HEK293 (cell line): ENCODE data around the gene TMIE.

Source experiments
- FEZF1 ChIP-seq: fragments of 450-650 bp; formaldehyde crosslinking; IDR thresholded peaks from 2 replicates; pipeline ENCODE4 v1.5.1; 2016; ENCODE audit warnings: missing biosample characterization, missing genetic modification characterization
- KLF1 ChIP-seq: fragments of 450-650 bp; formaldehyde crosslinking; IDR thresholded peaks from 2 replicates; pipeline ENCODE4 v1.5.1; 2016; ENCODE audit warnings: missing biosample characterization, missing genetic modification characterization
- SETDB1 ChIP-seq: IDR thresholded peaks from one replicate; pipeline ENCODE4 v1.6.1; 2017; ENCODE audit warnings: mild to moderate bottlenecking, low read length, moderate library complexity, mixed read lengths; ENCODE audit not compliant: insufficient read length
- ZNF311 ChIP-seq: fragments of 450-650 bp; formaldehyde crosslinking; IDR thresholded peaks from 2 replicates; pipeline ENCODE4 v1.5.1; 2017; ENCODE audit warnings: missing biosample characterization, missing genetic modification characterization, borderline replicate concordance
- ZNF37A ChIP-seq: fragments of 450-650 bp; IDR thresholded peaks from 2 replicates; pipeline ENCODE4 v1.5.1; 2018; ENCODE audit warnings: missing biosample characterization, missing genetic modification characterization
- ZNF621 ChIP-seq: fragments of 450-650 bp; formaldehyde crosslinking; IDR thresholded peaks from 2 replicates; pipeline ENCODE4 v1.5.1; 2017; ENCODE audit warnings: missing biosample characterization, missing genetic modification characterization
- ZNF768 ChIP-seq: fragments of 450-650 bp; formaldehyde crosslinking; IDR thresholded peaks from 2 replicates; pipeline ENCODE4 v1.5.1; 2018; ENCODE audit warnings: missing biosample characterization, mild to moderate bottlenecking, missing genetic modification characterization
- TF ChIP-seq, protein P1 (sequence below): fragments of 450-650 bp; formaldehyde crosslinking; IDR thresholded peaks from 2 replicates; pipeline ENCODE4 v1.5.1; 2016; ENCODE audit warnings: missing biosample characterization, missing genetic modification characterization
- TF ChIP-seq, protein P2 (sequence below): fragments of 450-650 bp; formaldehyde crosslinking; IDR thresholded peaks from 2 replicates; pipeline ENCODE4 v1.5.1; 2016; ENCODE audit warnings: missing biosample characterization, missing genetic modification characterization
- TF ChIP-seq, protein P3 (sequence below): fragments of 450-650 bp; formaldehyde crosslinking; IDR thresholded peaks from 2 replicates; pipeline ENCODE4 v1.5.1; 2016; ENCODE audit warnings: missing biosample characterization, missing genetic modification characterization, borderline replicate concordance

DNA sequence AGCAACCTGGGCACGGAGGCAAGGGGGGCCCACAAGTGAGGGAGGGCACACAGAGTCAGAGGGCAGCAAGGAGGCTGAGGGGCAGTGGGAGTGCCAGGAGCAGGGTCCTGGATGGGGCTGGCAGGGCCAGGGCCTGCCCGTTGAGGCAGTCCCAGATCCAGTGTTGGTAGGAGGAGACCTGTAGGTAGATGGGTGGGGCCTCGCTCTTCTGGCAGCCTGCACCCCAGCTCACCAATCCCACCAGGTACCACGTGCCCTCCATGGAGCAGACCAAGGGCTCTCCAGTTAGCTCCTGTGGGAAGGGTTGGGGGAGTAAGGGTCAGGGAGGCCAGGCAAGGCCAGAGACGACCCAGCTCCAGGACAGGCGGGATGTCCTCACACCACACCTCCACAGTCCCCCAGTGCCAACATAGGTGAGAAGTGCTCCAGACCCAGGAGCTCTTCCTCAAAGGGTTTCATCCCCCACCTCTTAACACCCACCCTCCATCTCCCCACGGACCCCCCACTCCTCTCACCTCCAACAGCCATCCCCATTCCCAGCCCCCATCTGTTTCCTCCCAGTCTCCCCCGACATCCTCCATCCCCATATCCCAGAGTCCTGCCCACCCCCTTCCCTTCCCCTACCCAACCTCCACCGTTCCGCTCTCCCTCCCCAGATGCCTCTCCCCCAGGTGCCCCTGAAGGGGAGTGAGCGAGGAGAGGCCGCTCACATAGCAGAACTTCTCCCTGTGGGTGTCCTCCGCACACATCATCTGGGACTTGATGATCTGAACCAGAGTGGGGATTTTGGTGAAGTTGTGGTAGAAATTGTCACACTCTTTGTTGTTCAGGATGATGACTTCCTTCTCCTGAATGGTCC is 11.2 kb downstream of the TMIE start:
- TF ChIP-seq, protein P1, sequence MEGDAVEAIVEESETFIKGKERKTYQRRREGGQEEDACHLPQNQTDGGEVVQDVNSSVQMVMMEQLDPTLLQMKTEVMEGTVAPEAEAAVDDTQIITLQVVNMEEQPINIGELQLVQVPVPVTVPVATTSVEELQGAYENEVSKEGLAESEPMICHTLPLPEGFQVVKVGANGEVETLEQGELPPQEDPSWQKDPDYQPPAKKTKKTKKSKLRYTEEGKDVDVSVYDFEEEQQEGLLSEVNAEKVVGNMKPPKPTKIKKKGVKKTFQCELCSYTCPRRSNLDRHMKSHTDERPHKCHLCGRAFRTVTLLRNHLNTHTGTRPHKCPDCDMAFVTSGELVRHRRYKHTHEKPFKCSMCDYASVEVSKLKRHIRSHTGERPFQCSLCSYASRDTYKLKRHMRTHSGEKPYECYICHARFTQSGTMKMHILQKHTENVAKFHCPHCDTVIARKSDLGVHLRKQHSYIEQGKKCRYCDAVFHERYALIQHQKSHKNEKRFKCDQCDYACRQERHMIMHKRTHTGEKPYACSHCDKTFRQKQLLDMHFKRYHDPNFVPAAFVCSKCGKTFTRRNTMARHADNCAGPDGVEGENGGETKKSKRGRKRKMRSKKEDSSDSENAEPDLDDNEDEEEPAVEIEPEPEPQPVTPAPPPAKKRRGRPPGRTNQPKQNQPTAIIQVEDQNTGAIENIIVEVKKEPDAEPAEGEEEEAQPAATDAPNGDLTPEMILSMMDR (tag by site-specific recombination) = no peak
- TF ChIP-seq SETDB1 (no peak), ZNF311 (no peak), ZNF768 (no peak), FEZF1 (tag by site-specific recombination) (no peak), ZNF37A (tag by site-specific recombination) (no peak), KLF1 (tag by site-specific recombination) (no peak), ZNF621 (tag by site-specific recombination) (no peak)
- TF ChIP-seq, protein P2, sequence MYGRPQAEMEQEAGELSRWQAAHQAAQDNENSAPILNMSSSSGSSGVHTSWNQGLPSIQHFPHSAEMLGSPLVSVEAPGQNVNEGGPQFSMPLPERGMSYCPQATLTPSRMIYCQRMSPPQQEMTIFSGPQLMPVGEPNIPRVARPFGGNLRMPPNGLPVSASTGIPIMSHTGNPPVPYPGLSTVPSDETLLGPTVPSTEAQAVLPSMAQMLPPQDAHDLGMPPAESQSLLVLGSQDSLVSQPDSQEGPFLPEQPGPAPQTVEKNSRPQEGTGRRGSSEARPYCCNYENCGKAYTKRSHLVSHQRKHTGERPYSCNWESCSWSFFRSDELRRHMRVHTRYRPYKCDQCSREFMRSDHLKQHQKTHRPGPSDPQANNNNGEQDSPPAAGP (tag by site-specific recombination) = no peak
- TF ChIP-seq, protein P3, sequence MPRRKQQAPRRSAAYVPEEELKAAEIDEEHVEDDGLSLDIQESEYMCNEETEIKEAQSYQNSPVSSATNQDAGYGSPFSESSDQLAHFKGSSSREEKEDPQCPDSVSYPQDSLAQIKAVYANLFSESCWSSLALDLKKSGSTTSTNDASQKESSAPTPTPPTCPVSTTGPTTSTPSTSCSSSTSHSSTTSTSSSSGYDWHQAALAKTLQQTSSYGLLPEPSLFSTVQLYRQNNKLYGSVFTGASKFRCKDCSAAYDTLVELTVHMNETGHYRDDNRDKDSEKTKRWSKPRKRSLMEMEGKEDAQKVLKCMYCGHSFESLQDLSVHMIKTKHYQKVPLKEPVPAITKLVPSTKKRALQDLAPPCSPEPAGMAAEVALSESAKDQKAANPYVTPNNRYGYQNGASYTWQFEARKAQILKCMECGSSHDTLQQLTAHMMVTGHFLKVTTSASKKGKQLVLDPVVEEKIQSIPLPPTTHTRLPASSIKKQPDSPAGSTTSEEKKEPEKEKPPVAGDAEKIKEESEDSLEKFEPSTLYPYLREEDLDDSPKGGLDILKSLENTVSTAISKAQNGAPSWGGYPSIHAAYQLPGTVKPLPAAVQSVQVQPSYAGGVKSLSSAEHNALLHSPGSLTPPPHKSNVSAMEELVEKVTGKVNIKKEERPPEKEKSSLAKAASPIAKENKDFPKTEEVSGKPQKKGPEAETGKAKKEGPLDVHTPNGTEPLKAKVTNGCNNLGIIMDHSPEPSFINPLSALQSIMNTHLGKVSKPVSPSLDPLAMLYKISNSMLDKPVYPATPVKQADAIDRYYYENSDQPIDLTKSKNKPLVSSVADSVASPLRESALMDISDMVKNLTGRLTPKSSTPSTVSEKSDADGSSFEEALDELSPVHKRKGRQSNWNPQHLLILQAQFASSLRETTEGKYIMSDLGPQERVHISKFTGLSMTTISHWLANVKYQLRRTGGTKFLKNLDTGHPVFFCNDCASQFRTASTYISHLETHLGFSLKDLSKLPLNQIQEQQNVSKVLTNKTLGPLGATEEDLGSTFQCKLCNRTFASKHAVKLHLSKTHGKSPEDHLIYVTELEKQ (tag by site-specific recombination) = no peak
